Nephron progenitor cell (in vitro differentiated cells): ENCODE results near the gene KBTBD4.

Experiments
- DNase-seq: peaks from one replicate; pipeline ENCODE4 v3.0.0; 2021
- H3K27ac Mint-ChIP-seq: 2 replicates; pipeline ENCODE4 v1.8.0; 2021; ENCODE audit warnings: mild to moderate bottlenecking, moderate library complexity, mixed read lengths
- H3K27me3 Mint-ChIP-seq: 2 replicates; pipeline ENCODE4 v1.8.0; 2021; ENCODE audit warnings: mild to moderate bottlenecking, low read depth, mixed read lengths; ENCODE audit not compliant: poor library complexity
- H3K36me3 Mint-ChIP-seq: 2 replicates; pipeline ENCODE4 v1.8.0; 2021; ENCODE audit warnings: low read depth, mixed read lengths
- H3K4me1 Mint-ChIP-seq: 2 replicates; pipeline ENCODE4 v1.8.0; 2021; ENCODE audit warnings: mixed read lengths
- H3K4me3 Mint-ChIP-seq: 2 replicates; pipeline ENCODE4 v1.8.0; 2021; ENCODE audit warnings: mild to moderate bottlenecking, moderate library complexity, mixed read lengths
- H3K9me3 Mint-ChIP-seq: 2 replicates; pipeline ENCODE4 v1.8.0; 2021; ENCODE audit warnings: mild to moderate bottlenecking, moderate library complexity, mixed read lengths
- CTCF ChIP-seq: fragments of 200-600 bp; sonication (generic); IDR thresholded peaks from 2 replicates; pipeline ENCODE4 v1.5.0; 2021; ENCODE audit warnings: antibody characterized with exemption

Gene KBTBD4

GRCh38 chr11:47577460-47578041 is 1.2 kb downstream of the KBTBD4 start:
- Mint-ChIP-seq H3K36me3 (peaks cover 62% of the 10 kb centered on the region), H3K27ac (peak overlapping the region; percentile 100), H3K27me3 (no peaks in the 10 kb centered on the region), H3K9me3 (no peaks in the 10 kb centered on the region), H3K4me3 (peak overlapping the region; percentile 98), H3K4me1 (peaks cover 43% of the 10 kb centered on the region)
- no peak for TF ChIP-seq CTCF
- DNase-seq, result no peak

GRCh38 chr11:47573321-47573720 is 5.4 kb downstream of the KBTBD4 start:
- Mint-ChIP-seq H3K36me3 (peaks cover 60% of the 10 kb centered on the region), H3K9me3 (no peaks in the 10 kb centered on the region), H3K4me1 (peaks cover 16% of the 10 kb centered on the region), H3K27ac (no peak overlapping the region), H3K4me3 (no peak overlapping the region), H3K27me3 (no peaks in the 10 kb centered on the region)
- no peak for DNase-seq
- no peak for TF ChIP-seq CTCF

GRCh38 chr11:47572715-47573255 is 6.0 kb downstream of the KBTBD4 start:
- TF ChIP-seq CTCF, result no peak
- Mint-ChIP-seq H3K4me3 (no peak overlapping the region), H3K27me3 (no peaks in the 10 kb centered on the region), H3K27ac (peak overlapping the region; percentile 73), H3K36me3 (peaks cover 60% of the 10 kb centered on the region), H3K4me1 (peaks cover 10% of the 10 kb centered on the region), H3K9me3 (no peaks in the 10 kb centered on the region)
- DNase-seq, result no peak

GRCh38 chr11:47571895-47572294 is 6.9 kb downstream of the KBTBD4 start:
- no peak for DNase-seq
- H3K27me3 Mint-ChIP-seq, result no peaks in the 10 kb centered on the region
- no peaks in the 10 kb centered on the region for H3K9me3 Mint-ChIP-seq
- no peak overlapping the region for H3K4me3 Mint-ChIP-seq
- peaks cover 2% of the 10 kb centered on the region for H3K4me1 Mint-ChIP-seq
- TF ChIP-seq CTCF, result no peak
- no peak overlapping the region for H3K27ac Mint-ChIP-seq
- H3K36me3 Mint-ChIP-seq, result peaks cover 55% of the 10 kb centered on the region

GRCh38 chr11:47571357-47571729 is 7.4 kb downstream of the KBTBD4 start:
- Mint-ChIP-seq H3K9me3 (no peaks in the 10 kb centered on the region), H3K4me3 (no peak overlapping the region), H3K4me1 (peaks cover 5% of the 10 kb centered on the region), H3K36me3 (peaks cover 52% of the 10 kb centered on the region), H3K27me3 (no peaks in the 10 kb centered on the region), H3K27ac (peak overlapping the region; percentile 7)
- no peak for TF ChIP-seq CTCF
- DNase-seq, result no peak
